HK-2 (cell line): ENCODE results near the gene C19orf73.
"Not testable (repeated sequence)": the region's sequence is repeated elsewhere in the genome, so short reads cannot be mapped to it uniquely, and the experiment has no call there.

ENCODE experiments used
- DNase-seq: peaks from one replicate; pipeline ENCODE4 v3.0.0-alpha.2; 2018; ENCODE audit not compliant: unreplicated experiment

C19orf73 gene

GRCh38 chr19:49148784-49149651, 30.1 kb upstream of the C19orf73 start:
- peak; percentile 99 for DNase-seq

- DNase-seq, result no peak
Measured at GRCh38 chr19:49148044-49148682, 29.2 kb upstream of the C19orf73 start.

DNA sequence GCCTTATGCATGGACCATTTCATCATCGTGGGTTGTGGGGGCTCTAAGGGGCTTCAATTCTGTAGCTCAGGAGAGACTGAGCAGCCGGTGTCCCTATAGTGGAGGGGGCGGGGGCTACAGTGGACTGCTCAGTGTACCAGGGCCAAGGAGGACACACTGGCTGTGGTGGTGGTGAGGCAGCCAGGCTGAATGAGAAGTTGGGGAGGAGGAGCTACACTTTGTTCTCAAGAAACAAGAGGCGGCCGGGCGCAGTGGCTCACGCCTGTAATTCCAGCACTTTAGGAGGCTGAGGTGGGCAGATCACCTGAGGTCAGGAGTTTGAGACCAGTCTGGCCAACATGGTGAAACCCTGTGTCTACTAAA, 27.4 kb upstream of the C19orf73 start:
- DNase-seq, result not testable (repeated sequence)

- DNase-seq, result peak; percentile 63
Measured at GRCh38 chr19:49145573-49146407, 26.8 kb upstream of the C19orf73 start.

DNA sequence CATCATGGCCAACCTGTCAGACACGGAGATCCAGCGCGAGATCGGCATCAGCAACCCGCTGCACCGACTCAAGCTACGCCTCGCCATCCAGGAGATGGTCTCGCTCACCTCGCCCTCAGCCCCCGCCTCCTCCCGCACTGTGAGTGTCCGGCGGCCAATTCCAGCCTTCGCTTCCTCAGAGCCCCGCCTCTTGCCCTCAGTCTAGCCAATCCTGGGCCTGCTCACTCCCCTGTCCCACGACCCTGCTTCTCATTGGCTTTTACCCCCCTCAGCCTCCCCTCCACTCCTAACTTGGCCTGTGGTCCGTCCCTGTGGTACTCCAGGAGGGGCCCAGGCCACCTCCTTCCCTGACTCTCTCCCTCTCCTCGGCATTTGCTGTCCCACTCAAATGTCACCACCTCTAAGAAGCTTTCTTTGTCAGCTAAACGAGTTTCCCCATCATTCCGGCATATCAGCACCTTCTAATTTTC, 24.0 kb upstream of the C19orf73 start:
- no peak for DNase-seq

GRCh38 chr19:49141352-49141751, 22.4 kb upstream of the C19orf73 start:
- DNase-seq, result no peak

DNA sequence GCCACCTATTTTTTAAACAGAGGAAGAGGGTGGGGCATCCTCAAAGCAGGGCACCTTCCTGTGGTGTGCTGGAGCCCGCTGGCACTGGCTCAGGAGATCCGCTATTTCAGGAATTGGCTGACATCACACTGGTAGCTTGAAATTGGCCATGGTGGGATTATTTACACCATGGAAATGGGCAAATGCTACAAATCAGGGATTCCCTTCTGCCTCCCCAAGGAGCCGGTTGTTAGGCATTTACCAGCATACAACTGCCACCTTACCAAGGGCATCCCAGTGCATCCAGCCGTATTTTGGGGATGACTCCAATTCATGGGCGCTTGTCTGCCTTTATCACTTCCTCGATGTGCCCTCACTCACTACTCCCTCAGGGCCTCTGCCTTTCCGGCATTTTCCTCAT, 22.0 kb upstream of the C19orf73 start:
- no peak for DNase-seq

DNA sequence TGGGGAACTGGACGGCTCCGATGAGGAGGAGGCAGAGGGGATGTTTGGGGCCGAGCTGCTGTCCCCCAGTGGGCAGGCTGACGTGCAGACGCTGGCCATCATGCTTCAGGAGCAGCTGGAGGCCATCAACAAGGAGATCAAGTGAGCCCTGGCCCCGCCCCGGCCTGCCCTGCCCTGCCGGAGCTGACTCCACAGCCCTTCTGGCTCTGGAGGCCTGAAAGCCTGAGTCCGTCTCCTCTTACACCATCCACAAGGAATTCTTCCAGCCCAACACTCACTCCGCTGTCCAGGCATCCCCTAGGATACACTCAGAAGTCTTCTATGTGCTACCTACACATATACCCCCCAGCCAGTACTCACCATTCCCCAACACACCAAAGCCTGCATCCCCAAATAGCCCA, 17.8 kb upstream of the C19orf73 start:
- no peak for DNase-seq

- DNase-seq, result no peak
Measured at GRCh38 chr19:49135686-49136085, 16.7 kb upstream of the C19orf73 start.

GRCh38 chr19:49133621-49134454, 14.9 kb upstream of the C19orf73 start:
- no peak for DNase-seq

GRCh38 chr19:49132974-49133609, 14.1 kb upstream of the C19orf73 start:
- no peak for DNase-seq

- DNase-seq, result no peak
Measured at GRCh38 chr19:49130325-49130724, 11.4 kb upstream of the C19orf73 start.

DNA sequence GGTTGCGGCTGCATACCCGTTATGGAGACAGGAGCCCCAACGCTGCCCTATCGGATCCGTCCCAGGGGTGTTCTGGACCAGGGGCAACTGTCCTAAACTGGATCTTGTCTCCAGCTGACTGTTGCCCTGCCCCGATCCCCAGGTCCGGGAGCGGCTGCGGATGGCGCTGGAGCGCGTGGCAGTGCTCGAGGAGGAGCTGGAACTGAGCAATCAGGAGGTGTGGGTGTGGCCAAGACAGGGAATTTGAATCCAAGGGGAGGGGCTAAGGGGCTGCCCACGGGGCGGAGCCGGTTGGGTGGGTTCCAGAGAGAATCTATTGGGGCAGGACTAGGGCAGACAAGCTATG, 10.3 kb upstream of the C19orf73 start:
- DNase-seq, result no peak

DNA sequence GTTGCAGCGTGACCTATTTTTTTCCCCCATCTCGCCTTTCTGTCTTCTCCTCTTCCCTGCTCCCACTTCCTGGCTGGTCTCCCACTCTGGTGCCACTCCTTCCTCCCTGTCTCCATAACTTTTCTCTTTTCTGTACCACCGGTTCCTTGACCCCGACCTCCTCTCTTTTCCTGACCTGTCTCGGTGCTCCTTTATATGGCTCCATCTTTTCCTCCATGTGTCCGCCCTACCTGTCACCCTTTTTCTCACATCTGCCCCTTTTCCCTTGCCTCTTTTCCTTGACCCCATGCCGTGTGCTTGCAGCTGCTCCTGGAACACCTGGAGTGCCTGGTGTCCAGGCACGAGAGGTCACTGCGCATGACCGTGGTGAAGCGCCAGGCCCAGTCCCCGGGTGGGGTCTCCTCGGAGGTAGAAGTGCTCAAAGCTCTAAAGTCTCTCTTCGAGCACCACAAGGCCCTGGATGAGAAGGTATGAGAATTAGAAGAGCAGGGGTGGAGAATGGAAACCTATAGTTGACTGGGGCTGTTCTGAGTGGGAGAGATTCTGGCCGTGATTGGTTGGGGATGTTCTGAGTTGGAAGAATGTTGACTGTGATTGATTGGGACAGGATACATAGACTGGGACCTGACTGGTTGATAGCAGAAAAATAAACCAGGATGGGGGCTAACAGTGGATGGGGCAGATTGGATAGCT, 9.7 kb upstream of the C19orf73 start:
- no peak for DNase-seq

GRCh38 chr19:49127674-49128544, 9.0 kb upstream of the C19orf73 start:
- peak; percentile 98 for DNase-seq

GRCh38 chr19:49127225-49127624, 8.3 kb upstream of the C19orf73 start:
- not testable (repeated sequence) for DNase-seq

DNA sequence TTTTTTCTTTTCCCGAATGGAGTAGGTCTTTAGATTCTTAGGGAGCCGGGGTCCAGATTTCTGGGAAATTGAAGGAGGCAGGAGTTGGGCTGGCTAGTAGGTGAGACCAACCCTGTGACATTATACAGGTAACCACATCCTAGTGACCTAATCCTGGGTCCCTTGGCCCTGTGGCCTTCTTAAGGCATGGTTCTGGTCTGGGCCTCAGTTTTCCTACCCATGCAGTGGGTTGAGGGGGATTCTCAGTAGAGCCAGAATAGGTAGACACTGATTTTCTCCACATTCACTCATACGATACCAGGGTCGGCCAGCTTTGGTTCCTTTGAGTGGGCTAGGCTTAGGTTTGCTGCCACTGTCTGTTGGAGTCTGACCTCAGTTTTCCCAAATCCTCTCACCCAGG, 7.6 kb upstream of the C19orf73 start:
- DNase-seq, result no peak

GRCh38 chr19:49125025-49125731, 6.2 kb upstream of the C19orf73 start:
- DNase-seq, result no peak

GRCh38 chr19:49123285-49123684, 4.3 kb upstream of the C19orf73 start:
- not testable (repeated sequence) for DNase-seq
